PC-3 (cell line): ENCODE data around the gene RWDD3.

Source experiments
- EZH2 ChIP-seq: fragments of 300-600 bp; sonication (generic); IDR thresholded peaks from one replicate; pipeline ENCODE4 v1.6.1; 2017; ENCODE audit warnings: antibody characterized with exemption, mild to moderate bottlenecking, low read length; ENCODE audit not compliant: unreplicated experiment
- EZH2phosphoT487 ChIP-seq: fragments of 300-600 bp; sonication (generic); IDR thresholded peaks from 2 replicates; pipeline ENCODE4 v1.6.1; 2018; ENCODE audit warnings: mild to moderate bottlenecking, antibody characterized with exemption, low read length, borderline replicate concordance
- TF ChIP-seq, protein P1 (sequence below): fragments of 300-600 bp; sonication (generic); conservative IDR thresholded peaks from 2 replicates; pipeline ENCODE4 v1.5.1; 2017; ENCODE audit warnings: antibody characterized with exemption, low read depth, mild to moderate bottlenecking, low read length

DNA sequence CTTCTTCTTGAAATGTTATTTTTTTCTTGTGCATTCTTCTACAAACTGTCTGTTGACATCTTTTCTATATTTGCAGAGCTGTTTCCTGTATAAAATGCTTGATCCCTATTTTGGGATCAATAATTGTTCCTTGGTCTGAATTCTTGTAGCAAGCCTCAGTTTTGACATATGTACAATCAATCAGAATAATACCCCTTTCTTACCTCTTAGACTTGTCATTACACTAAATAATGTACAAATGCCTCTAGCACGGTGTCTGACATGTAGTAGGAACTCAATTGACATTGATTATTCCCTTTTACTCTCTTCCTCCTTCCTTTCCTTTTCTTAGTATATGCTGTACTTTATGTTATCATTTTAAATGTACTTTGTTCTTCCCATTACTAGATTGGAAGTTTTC lies 25.2 kb downstream of the RWDD3 start:
- TF ChIP-seq, protein P1, sequence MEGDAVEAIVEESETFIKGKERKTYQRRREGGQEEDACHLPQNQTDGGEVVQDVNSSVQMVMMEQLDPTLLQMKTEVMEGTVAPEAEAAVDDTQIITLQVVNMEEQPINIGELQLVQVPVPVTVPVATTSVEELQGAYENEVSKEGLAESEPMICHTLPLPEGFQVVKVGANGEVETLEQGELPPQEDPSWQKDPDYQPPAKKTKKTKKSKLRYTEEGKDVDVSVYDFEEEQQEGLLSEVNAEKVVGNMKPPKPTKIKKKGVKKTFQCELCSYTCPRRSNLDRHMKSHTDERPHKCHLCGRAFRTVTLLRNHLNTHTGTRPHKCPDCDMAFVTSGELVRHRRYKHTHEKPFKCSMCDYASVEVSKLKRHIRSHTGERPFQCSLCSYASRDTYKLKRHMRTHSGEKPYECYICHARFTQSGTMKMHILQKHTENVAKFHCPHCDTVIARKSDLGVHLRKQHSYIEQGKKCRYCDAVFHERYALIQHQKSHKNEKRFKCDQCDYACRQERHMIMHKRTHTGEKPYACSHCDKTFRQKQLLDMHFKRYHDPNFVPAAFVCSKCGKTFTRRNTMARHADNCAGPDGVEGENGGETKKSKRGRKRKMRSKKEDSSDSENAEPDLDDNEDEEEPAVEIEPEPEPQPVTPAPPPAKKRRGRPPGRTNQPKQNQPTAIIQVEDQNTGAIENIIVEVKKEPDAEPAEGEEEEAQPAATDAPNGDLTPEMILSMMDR: no peak
- no peak for TF ChIP-seq EZH2phosphoT487
- no peak for TF ChIP-seq EZH2
